Measurements from ENCODE around the gene ZNF641. TPM values are rescaled to one million over a fixed set of nuclear protein-coding genes. Genes with fewer than 3 reads are reported as not detected.

ZNF641 gene
- total RNA-seq, 1 experiment from 2014 or later = 8.3 TPM

DNA sequence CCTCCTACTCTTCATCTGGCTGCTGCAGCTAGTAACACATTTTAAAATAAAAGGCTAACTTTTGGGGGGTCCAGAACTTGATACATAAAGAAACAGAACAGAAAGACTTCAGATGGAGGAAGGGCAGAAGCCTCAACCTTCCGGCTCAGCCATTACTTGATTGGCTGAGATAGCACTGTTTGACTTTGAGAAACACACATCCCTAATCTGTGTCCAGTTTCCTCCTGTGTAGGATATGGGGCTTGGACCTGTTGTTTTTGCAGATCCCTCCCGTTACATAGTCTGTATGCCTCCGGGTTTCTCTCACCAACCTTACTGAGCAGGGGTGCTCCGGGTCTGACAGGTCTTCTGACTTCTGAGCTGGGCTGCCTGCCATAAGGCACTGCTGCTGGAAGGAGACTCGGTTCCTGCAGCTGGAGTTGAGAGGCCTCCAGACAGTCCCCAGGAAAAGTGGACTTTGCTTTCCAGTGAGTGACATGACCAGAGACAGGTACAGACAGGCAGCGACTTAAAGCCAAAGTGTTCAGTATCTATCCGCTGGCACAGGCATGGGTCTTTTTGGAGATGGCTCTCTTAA lies 8.3 kb upstream of the ZNF641 start:
- POLR2A ChIA-PET = no interaction called here
- TF ChIP-seq, protein P1, sequence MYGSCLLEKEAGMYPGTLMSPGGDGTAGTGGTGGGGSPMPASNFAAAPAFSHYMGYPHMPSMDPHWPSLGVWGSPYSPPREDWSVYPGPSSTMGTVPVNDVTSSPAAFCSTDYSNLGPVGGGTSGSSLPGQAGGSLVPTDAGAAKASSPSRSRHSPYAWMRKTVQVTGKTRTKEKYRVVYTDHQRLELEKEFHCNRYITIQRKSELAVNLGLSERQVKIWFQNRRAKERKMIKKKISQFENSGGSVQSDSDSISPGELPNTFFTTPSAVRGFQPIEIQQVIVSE (CRISPR knock-in tag; IDR thresholded peaks at IDR 0.05; ENCODE audit: borderline replicate concordance) = no peak
- no peak for TF ChIP-seq USF1 (CRISPR knock-in tag; IDR thresholded peaks at IDR 0.05)
- TF ChIP-seq ZNF263 (CRISPR knock-in tag; IDR thresholded peaks at IDR 0.05; ENCODE audit: low read depth) = no peak
- no peak overlapping the region for H3K27ac Mint-ChIP-seq

DNA sequence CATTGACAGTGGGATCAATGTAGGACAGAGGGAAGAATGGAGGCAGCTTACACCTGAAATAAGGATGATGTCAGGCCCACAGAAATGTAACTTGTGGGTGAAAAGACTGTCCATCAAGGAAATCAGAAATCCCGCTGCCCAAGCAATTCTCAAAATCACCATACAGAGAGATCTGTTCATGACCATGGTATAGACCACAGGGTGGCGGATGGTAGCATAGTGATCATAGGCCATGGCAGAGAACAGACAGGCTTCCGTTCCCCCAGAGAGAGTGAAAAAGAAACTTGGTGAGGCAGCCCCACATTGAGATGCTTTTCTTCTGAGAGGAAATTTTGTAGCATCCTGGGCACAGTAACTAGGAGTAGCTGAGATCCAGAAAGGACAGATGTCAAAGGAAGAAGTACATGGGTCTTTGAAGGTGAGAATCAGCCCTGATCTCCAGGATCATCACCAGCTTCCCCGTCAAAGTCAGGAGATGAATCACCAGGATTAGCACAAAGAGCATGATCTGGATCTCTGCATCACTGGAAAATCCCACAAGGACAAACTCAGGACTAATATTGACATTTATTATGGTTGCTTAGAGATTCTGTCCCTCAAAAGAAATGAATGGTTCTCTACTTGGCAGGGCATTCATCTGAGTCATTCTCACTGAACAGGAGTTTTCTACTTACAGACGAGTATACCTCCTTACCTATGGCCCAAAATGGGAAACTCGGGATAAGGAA lies 5.5 kb upstream of the ZNF641 start:
- CTCF ChIA-PET = no interaction called here
- TF ChIP-seq HMGA2 (CRISPR knock-in tag; IDR thresholded peaks at IDR 0.05) (no peak), CREM (CRISPR knock-in tag; IDR thresholded peaks at IDR 0.05) (no peak), TCF7 (CRISPR knock-in tag; IDR thresholded peaks at IDR 0.05; ENCODE audit: low read depth) (no peak)
- H3K4me3 Mint-ChIP-seq = no peak overlapping the region
- H3K4me1 Mint-ChIP-seq = peaks cover 5% of the 10 kb centered on the region
- POLR2A ChIA-PET = no interaction called here
- no peaks in the 10 kb centered on the region for H3K9me3 Mint-ChIP-seq
- H3K27ac Mint-ChIP-seq = no peak overlapping the region
- H3K36me3 Mint-ChIP-seq = no peaks in the 10 kb centered on the region
- peaks cover 11% of the 10 kb centered on the region for H3K27me3 Mint-ChIP-seq (ENCODE audit: low read depth)
- ATAC-seq (no peak), DNase-seq (ENCODE audit: low spot score) (no peak)

More for the DNA sequence above, 8.3 kb upstream of the ZNF641 start:
- Mint-ChIP-seq H3K4me3 (no peak overlapping the region), H3K4me1 (no peaks in the 10 kb centered on the region), H3K27me3 (ENCODE audit: low read depth) (peaks cover 7% of the 10 kb centered on the region), H3K9me3 (no peaks in the 10 kb centered on the region), H3K36me3 (no peaks in the 10 kb centered on the region)
- DNase-seq (ENCODE audit: low spot score) (no peak), ATAC-seq (no peak)
- CTCF ChIA-PET = no interaction called here

DNA sequence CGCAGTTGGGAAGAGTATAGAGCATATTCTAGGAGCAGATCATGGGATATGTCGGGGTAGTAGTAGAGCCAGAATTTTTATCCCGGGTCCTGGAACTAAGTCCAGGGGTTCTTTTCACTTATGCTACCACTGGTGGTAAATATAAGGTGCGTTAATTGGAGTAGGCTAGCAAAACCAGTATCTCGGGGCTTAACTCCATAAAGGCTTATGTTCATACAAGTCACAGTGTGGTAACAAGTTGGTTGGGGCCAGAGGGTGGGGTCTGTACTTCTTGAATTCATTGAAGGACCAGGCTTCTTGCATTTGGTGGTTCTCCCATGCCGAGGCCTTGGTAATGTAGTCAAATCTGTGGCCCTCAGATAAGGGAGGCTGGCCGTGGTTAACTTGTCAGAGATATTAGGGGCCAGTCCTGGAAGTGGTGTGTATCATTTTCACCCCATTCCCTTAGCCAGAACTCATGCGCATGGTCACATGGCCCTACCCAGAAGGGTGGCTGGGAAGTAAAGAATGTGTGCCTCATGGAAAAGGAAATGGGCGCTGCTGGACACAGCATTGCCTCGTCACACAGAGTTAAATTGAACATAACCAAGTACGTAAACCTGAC lies 1.5 kb upstream of the ZNF641 start:
- POLR2A ChIA-PET = no interaction called here
- Mint-ChIP-seq H3K36me3 (no peaks in the 10 kb centered on the region), H3K27ac (no peak overlapping the region), H3K9me3 (no peaks in the 10 kb centered on the region), H3K27me3 (ENCODE audit: low read depth) (peaks cover 15% of the 10 kb centered on the region), H3K4me3 (peak overlapping the region; percentile 91), H3K4me1 (peaks cover 10% of the 10 kb centered on the region)
- no peak for TF ChIP-seq TEAD1 (CRISPR knock-in tag; IDR thresholded peaks at IDR 0.05)
- TF ChIP-seq, protein P2, sequence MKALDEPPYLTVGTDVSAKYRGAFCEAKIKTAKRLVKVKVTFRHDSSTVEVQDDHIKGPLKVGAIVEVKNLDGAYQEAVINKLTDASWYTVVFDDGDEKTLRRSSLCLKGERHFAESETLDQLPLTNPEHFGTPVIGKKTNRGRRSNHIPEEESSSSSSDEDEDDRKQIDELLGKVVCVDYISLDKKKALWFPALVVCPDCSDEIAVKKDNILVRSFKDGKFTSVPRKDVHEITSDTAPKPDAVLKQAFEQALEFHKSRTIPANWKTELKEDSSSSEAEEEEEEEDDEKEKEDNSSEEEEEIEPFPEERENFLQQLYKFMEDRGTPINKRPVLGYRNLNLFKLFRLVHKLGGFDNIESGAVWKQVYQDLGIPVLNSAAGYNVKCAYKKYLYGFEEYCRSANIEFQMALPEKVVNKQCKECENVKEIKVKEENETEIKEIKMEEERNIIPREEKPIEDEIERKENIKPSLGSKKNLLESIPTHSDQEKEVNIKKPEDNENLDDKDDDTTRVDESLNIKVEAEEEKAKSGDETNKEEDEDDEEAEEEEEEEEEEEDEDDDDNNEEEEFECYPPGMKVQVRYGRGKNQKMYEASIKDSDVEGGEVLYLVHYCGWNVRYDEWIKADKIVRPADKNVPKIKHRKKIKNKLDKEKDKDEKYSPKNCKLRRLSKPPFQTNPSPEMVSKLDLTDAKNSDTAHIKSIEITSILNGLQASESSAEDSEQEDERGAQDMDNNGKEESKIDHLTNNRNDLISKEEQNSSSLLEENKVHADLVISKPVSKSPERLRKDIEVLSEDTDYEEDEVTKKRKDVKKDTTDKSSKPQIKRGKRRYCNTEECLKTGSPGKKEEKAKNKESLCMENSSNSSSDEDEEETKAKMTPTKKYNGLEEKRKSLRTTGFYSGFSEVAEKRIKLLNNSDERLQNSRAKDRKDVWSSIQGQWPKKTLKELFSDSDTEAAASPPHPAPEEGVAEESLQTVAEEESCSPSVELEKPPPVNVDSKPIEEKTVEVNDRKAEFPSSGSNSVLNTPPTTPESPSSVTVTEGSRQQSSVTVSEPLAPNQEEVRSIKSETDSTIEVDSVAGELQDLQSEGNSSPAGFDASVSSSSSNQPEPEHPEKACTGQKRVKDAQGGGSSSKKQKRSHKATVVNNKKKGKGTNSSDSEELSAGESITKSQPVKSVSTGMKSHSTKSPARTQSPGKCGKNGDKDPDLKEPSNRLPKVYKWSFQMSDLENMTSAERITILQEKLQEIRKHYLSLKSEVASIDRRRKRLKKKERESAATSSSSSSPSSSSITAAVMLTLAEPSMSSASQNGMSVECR (CRISPR knock-in tag; IDR thresholded peaks at IDR 0.05; ENCODE audit: borderline replicate concordance) = no peak
- TF ChIP-seq, protein P3, sequence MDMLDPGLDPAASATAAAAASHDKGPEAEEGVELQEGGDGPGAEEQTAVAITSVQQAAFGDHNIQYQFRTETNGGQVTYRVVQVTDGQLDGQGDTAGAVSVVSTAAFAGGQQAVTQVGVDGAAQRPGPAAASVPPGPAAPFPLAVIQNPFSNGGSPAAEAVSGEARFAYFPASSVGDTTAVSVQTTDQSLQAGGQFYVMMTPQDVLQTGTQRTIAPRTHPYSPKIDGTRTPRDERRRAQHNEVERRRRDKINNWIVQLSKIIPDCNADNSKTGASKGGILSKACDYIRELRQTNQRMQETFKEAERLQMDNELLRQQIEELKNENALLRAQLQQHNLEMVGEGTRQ (CRISPR knock-in tag; IDR thresholded peaks at IDR 0.05) = no peak
- CTCF ChIA-PET = interaction anchor here (0.7 kb wide), 1 partner anchor 90 kb away, joined by 3 read pairs; no protein-coding TSS in a partner anchor
- ATAC-seq (no peak), DNase-seq (ENCODE audit: low spot score) (no peak)
